GM18870 (cell line): ENCODE results near the gene TSPO.
"Not testable (repeated sequence)": the region's sequence is repeated elsewhere in the genome, so short reads cannot be mapped to it uniquely, and the experiment has no call there.

Experiments
- ATAC-seq: cut with Tn5 transposase; IDR thresholded peaks from one replicate; pipeline ENCODE4 v1.9.1; 2021; ENCODE audit warnings: moderate library complexity; ENCODE audit not compliant: unreplicated experiment

Gene TSPO

DNA sequence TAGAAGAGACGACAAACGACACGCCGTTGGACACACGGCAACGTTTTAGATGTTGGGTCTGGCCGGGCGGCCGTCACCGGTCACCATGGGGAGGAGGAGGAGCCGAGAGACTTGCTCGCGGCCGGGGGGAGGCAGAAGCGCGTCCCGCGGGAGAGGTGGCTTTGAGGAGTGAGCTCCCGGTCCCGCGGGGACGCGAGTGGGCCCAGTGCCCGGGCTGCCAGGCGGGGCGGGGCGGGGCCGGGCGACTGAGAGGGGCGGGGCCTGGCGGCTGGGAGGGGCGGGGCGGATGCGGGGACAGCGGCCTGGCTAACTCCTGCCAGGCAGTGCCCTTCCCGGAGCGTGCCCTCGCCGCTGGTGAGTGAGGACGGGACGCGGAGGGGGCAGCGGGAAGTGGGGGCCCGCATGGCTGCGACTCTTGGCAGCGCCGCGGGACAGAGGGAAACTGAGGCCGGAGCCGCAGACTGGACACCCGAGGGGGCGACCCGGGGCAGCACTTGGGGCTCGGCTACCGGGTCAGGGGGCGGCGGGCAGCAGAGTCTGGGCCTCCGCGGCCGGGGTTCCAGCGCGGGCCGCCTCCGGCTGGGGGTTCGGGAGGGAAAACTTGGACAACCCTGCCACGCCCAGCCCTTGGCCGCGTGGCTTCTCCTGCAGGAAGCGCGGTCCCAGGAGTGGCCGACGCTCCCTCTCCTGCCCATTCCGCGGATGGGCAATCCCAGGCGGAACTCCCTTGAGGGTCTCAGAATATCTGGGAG lies at the start of gene TSPO:
TSS of gene TSPO (plus strand) at position 309 of the 752 bp plus-strand sequence. CDS start 7,680 bp downstream, outside the sequence.
- ATAC-seq: no peak

DNA sequence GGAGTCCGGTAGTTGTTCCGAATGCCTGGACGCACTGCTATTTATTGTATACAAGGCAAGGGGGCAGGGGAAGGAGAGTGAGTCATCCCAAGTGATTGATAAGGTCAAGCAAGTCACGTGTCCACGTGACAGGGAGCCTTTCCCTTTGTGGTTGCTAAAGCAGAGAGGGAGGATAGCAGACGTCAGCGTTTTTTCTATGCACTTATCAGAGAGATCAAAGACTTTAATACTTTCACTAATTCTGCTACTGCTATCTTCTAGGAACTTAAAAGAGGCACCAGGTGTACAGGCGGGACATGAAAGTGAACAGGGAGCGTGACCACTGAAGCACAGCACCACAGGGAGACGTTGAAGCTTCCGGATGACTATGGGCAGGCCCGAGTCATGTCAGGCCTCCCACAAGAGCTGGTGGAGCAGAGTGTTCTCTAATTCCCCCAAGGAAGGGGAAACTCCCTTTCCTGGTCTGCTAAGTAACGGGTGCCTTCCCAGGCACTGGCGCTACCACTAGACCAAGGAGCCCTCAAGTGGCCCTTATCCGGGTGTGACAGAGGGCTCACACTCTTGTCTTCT lies 47.2 kb upstream of the TSPO start:
- not testable (repeated sequence) for ATAC-seq

- not testable (repeated sequence) for ATAC-seq
These were observed 46.4 kb upstream of the TSPO start for GRCh38 chr22:43104950-43105349.

DNA sequence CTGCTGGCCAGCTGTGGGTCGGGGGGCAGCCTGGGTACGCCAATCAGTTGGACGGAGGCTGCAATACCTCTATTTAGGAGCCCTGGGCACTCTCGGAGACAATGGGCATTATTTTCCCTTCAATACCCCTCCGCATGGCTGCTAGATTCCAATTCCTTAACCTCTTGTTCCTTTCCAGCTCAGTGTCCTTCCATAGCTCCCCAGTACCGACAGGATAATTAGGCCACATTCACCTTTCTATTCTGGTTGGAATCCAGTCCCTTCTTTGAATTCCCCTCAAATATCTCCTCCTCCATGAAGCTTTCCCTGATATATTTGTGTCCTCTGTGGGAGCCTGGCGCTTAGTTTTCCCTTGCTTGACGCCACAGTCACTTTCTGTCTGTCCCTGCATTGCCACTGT lies 45.1 kb upstream of the TSPO start:
- ATAC-seq: no peak

DNA sequence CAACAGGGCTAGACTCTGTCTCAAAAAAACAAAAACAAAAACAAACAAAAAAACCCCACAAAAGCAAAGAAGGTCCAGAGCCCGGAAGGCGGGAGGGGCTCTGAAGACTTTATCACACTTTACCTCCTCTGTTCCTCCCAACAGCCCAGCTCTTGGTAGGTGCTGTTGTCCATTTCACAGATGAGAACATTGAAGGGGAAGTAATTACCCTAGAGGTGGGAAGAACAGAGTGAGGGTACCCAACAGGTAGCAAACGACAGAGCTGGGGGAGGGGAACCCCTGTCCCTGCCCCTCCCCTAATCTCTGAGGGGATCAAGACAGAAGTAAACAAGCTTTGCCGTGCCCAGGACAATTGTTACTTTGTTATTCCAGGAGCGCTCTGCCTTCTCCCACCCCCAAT lies 41.8 kb upstream of the TSPO start:
- ATAC-seq: no peak

DNA sequence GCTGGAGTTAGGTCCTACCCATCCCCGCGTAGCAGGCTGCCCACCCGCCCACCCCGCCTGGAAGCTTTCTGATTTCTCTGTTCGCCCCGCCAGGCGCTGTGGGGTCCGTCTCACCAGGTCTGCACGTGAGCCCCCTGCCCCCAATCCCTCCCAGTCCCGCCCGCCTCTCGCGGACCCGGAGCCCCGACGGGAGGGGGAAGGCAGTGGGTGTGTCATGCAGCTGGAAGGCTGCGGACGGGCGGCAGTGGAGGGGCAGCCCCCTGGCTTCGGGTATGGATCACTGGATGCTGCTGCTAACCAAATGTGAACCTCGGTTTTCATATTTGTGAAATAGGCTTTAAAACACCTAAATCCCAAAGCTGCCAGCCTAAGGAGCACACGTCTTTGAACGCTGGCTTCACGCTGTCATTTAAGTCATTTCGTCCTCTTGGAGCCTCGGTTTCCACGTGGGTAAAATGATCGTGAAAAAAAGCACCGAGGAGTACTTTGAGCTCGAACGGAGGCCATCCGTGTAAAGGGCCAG lies 41.4 kb upstream of the TSPO start:
- no peak for ATAC-seq

- ATAC-seq: no peak
These were observed 40.9 kb upstream of the TSPO start, which contains the start of gene BIK for GRCh38 chr22:43110444-43110926. BIK (plus strand) TSS chr22:43110750; CDS start chr22:43124023, 13,273 bp downstream.

GRCh38 chr22:43110927-43111623 lies 40.3 kb upstream of the TSPO start:
- ATAC-seq: no peak

GRCh38 chr22:43113526-43114251 lies 37.7 kb upstream of the TSPO start:
- no peak for ATAC-seq

- no peak for ATAC-seq
These were observed 36.4 kb upstream of the TSPO start for GRCh38 chr22:43114958-43115357.

DNA sequence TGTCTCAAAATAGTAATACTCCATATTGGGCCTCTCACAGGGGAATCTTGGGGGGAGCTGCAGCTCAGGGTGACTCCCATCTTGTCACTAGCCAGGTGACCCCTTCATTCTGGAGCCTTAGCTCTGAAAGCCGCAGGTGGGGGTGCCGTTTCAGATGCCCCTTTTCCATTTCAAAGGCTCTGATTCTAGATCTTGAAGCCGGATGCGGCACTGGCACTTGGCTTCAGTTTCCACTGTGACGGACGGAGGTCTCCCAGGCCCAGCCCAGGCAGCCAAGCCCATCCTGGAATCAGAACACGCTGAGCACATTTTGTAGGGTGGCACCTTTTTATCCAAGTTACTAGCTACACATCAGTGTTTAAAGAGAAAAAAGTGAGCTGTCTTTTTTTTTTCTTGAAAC lies 34.4 kb upstream of the TSPO start:
- no peak for ATAC-seq

GRCh38 chr22:43118024-43118849 lies 33.1 kb upstream of the TSPO start:
- ATAC-seq: no peak

DNA sequence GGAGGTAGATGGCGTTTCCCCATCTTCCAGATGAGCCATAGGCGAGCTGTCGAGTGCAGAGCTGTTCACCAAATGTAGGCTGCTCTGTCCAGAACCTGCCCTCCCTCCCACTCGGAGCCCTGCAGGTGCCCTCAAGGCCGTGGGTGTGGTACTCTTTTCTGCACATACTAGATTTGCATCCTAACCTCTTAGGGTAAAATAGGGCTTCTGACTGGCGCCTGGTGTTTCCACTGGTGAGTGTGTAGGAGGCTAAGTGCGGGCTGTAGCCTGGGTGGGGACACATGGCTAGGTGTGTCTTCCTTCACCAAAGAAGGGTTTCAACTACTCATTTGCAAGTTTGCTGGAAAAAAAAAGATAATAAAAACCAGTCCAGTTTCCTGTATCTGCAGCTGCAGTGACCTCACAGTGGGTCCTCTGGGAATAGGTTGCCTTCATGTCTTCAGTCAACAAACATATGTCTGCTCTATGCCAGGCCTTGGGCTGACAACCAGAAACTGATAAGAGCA lies 32.4 kb upstream of the TSPO start:
- ATAC-seq: no peak

DNA sequence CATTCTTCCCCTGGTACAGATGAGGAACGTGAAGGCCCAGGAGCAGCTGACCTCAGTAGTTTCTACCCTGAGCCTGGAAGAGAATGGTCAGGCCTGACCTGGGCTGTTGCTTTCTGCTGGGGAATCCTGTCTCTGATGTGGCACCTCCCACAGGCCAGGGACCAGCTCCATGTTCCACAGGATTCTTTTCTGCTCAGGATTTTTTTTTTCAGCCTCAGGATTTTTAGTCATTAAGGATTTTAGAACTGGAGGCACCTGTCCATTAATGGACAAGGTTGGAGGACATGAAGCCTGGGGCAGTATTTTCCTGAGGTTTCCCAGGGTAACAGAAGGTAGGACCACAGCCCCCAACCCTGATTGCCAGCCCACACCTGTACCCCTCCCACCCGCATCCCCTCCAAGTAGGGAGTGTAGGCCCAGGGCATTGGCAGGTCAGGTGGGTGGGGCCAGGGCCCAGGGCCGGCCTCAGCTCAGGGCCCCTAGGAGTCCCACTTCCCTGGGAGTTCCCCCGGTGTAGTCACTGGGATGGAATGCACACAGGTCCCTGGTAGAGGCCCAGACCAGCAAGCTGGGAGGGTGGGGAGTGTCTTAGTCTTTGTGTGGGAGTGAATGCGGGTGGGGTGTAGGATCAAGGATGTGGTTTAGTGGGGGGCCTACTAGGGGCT lies 24.7 kb upstream of the TSPO start:
- no peak for ATAC-seq

GRCh38 chr22:43127166-43127908 lies 24.0 kb upstream of the TSPO start:
- no peak for ATAC-seq

GRCh38 chr22:43128116-43128515 lies 23.2 kb upstream of the TSPO start:
- no peak for ATAC-seq

DNA sequence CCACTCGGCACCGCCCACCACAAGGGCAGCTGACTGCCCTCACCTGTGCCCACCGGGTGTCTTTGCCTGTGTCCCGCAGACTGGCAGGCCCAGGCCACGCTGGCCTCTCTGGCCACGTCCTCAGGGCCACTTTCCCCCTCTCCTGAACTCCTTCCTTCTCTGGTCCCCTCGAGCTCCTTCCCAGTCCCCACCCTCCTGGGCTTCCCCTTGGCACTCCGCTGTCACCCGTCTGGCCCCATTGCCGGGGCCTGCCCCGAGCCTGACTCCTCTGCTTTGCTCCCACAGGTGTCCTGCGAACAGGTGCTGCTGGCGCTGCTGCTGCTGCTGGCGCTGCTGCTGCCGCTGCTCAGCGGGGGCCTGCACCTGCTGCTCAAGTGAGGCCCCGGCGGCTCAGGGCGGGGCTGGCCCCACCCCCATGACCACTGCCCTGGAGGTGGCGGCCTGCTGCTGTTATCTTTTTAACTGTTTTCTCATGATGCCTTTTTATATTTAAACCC lies 22.4 kb upstream of the TSPO start:
- no peak for ATAC-seq
